ENCODE results near the gene PRPF19.

The PRPF19 gene

GRCh38 chr11:60848714-60849151 lies 57.7 kb downstream of the PRPF19 start:
- no peak overlapping the region for H3K9ac ChIP-seq (ENCODE audit: low read length in 5 of 5)
- H3K36me3 ChIP-seq (ENCODE audit: control insufficient read depth in 5 of 5, insufficient read depth in 5 of 5, low read length in 5 of 5), result peaks cover 0 to 63% (median 55%) of the 10 kb centered on the region in 5 donors
- H3K4me1 ChIP-seq (ENCODE audit: control insufficient read depth in 5 of 5, insufficient read depth in 5 of 5, low read length in 5 of 5), result peaks cover 12 to 19% (median 18%) of the 10 kb centered on the region in 5 donors
- no peaks in the 10 kb centered on the region for H3K27me3 ChIP-seq (ENCODE audit: control insufficient read depth in 5 of 5, insufficient read depth in 4 of 5, low read length in 5 of 5)
- H3K9me3 ChIP-seq (ENCODE audit: control insufficient read depth in 5 of 5, low read length in 5 of 5), result no peaks in the 10 kb centered on the region
- no peak overlapping the region for H3K27ac ChIP-seq (ENCODE audit: low read depth, low read length)
- H3K4me3 ChIP-seq (ENCODE audit: low read depth in 1 of 5, low read length in 5 of 5), result no peak overlapping the region

- Histone ChIP-seq H3K4me3 (ENCODE audit: low read depth in 1 of 5, low read length in 5 of 5) (no peak overlapping the region), H3K9me3 (ENCODE audit: control insufficient read depth in 5 of 5, low read length in 5 of 5) (no peaks in the 10 kb centered on the region), H3K4me1 (ENCODE audit: control insufficient read depth in 5 of 5, insufficient read depth in 5 of 5, low read length in 5 of 5) (peaks cover 16 to 27% (median 26%) of the 10 kb centered on the region in 5 donors), H3K27me3 (ENCODE audit: control insufficient read depth in 5 of 5, insufficient read depth in 4 of 5, low read length in 5 of 5) (no peaks in the 10 kb centered on the region), H3K36me3 (ENCODE audit: control insufficient read depth in 5 of 5, insufficient read depth in 5 of 5, low read length in 5 of 5) (peaks cover 0 to 58% (median 52%) of the 10 kb centered on the region in 5 donors), H3K27ac (ENCODE audit: low read depth, low read length) (no peak overlapping the region), H3K9ac (ENCODE audit: low read length in 5 of 5) (no peak overlapping the region)
Observed at GRCh38 chr11:60847896-60848295, 58.5 kb downstream of the PRPF19 start.

GRCh38 chr11:60847281-60847680 lies 59.1 kb downstream of the PRPF19 start:
- H3K36me3 ChIP-seq (ENCODE audit: control insufficient read depth in 5 of 5, insufficient read depth in 5 of 5, low read length in 5 of 5), result peaks cover 0 to 56% (median 52%) of the 10 kb centered on the region in 5 donors

GRCh38 chr11:60845338-60845737 lies 61.0 kb downstream of the PRPF19 start:
- Histone ChIP-seq H3K27ac (ENCODE audit: low read depth, low read length) (no peak overlapping the region), H3K4me3 (ENCODE audit: low read depth in 1 of 5, low read length in 5 of 5) (peak overlapping the region in 2 of 5 donors; percentile 12 to 25), H3K4me1 (ENCODE audit: control insufficient read depth in 5 of 5, insufficient read depth in 5 of 5, low read length in 5 of 5) (peaks cover 24 to 52% (median 49%) of the 10 kb centered on the region in 5 donors), H3K27me3 (ENCODE audit: control insufficient read depth in 5 of 5, insufficient read depth in 4 of 5, low read length in 5 of 5) (no peaks in the 10 kb centered on the region), H3K36me3 (ENCODE audit: control insufficient read depth in 5 of 5, insufficient read depth in 5 of 5, low read length in 5 of 5) (peaks cover 0 to 37% (median 34%) of the 10 kb centered on the region in 5 donors), H3K9ac (ENCODE audit: low read length in 5 of 5) (no peak overlapping the region), H3K9me3 (ENCODE audit: control insufficient read depth in 5 of 5, low read length in 5 of 5) (no peaks in the 10 kb centered on the region)

More at GRCh38 chr11:60847281-60847680, 59.1 kb downstream of the PRPF19 start:
- Histone ChIP-seq H3K9me3 (ENCODE audit: control insufficient read depth in 5 of 5, low read length in 5 of 5) (no peaks in the 10 kb centered on the region), H3K9ac (ENCODE audit: low read length in 5 of 5) (no peak overlapping the region), H3K27me3 (ENCODE audit: control insufficient read depth in 5 of 5, insufficient read depth in 4 of 5, low read length in 5 of 5) (no peaks in the 10 kb centered on the region), H3K4me3 (ENCODE audit: low read depth in 1 of 5, low read length in 5 of 5) (no peak overlapping the region), H3K4me1 (ENCODE audit: control insufficient read depth in 5 of 5, insufficient read depth in 5 of 5, low read length in 5 of 5) (peaks cover 16 to 33% (median 33%) of the 10 kb centered on the region in 5 donors), H3K27ac (ENCODE audit: low read depth, low read length) (no peak overlapping the region)

- no peak overlapping the region for H3K27ac ChIP-seq (ENCODE audit: low read depth, low read length)
- H3K4me1 ChIP-seq (ENCODE audit: control insufficient read depth in 5 of 5, insufficient read depth in 5 of 5, low read length in 5 of 5), result peaks cover 24 to 57% (median 54%) of the 10 kb centered on the region in 5 donors
- peak overlapping the region in 2 of 5 donors; percentile 12 to 25 for H3K4me3 ChIP-seq (ENCODE audit: low read depth in 1 of 5, low read length in 5 of 5)
- no peaks in the 10 kb centered on the region for H3K27me3 ChIP-seq (ENCODE audit: control insufficient read depth in 5 of 5, insufficient read depth in 4 of 5, low read length in 5 of 5)
- H3K9ac ChIP-seq (ENCODE audit: low read length in 5 of 5), result peak overlapping the region in 2 of 5 donors; percentile 33 to 37
- peaks cover 0 to 32% (median 29%) of the 10 kb centered on the region in 5 donors for H3K36me3 ChIP-seq (ENCODE audit: control insufficient read depth in 5 of 5, insufficient read depth in 5 of 5, low read length in 5 of 5)
- H3K9me3 ChIP-seq (ENCODE audit: control insufficient read depth in 5 of 5, low read length in 5 of 5), result no peaks in the 10 kb centered on the region
Observed at GRCh38 chr11:60844870-60845221, 61.5 kb downstream of the PRPF19 start.

- no peak overlapping the region for H3K27ac ChIP-seq (ENCODE audit: low read depth, low read length)
- peaks cover 0 to 26% (median 23%) of the 10 kb centered on the region in 5 donors for H3K36me3 ChIP-seq (ENCODE audit: control insufficient read depth in 5 of 5, insufficient read depth in 5 of 5, low read length in 5 of 5)
- H3K27me3 ChIP-seq (ENCODE audit: control insufficient read depth in 5 of 5, insufficient read depth in 4 of 5, low read length in 5 of 5), result no peaks in the 10 kb centered on the region
- H3K9ac ChIP-seq (ENCODE audit: low read length in 5 of 5), result peak overlapping the region in 4 of 5 donors; percentile 33 to 95 (median 88)
- no peaks in the 10 kb centered on the region for H3K9me3 ChIP-seq (ENCODE audit: control insufficient read depth in 5 of 5, low read length in 5 of 5)
- peaks cover 24 to 59% (median 59%) of the 10 kb centered on the region in 5 donors for H3K4me1 ChIP-seq (ENCODE audit: control insufficient read depth in 5 of 5, insufficient read depth in 5 of 5, low read length in 5 of 5)
- H3K4me3 ChIP-seq (ENCODE audit: low read depth in 1 of 5, low read length in 5 of 5), result peak overlapping the region; percentile 73 to 95 (median 91)
Observed at GRCh38 chr11:60844045-60844869, 62.1 kb downstream of the PRPF19 start.

GRCh38 chr11:60842668-60843600 lies 63.5 kb downstream of the PRPF19 start:
- H3K4me1 ChIP-seq (ENCODE audit: control insufficient read depth in 5 of 5, insufficient read depth in 5 of 5, low read length in 5 of 5), result peaks cover 24 to 59% (median 59%) of the 10 kb centered on the region in 5 donors
- peak overlapping the region; percentile 68 to 95 (median 93) for H3K9ac ChIP-seq (ENCODE audit: low read length in 5 of 5)
- peak overlapping the region; percentile 73 to 95 (median 91) for H3K4me3 ChIP-seq (ENCODE audit: low read depth in 1 of 5, low read length in 5 of 5)
- H3K9me3 ChIP-seq (ENCODE audit: control insufficient read depth in 5 of 5, low read length in 5 of 5), result no peaks in the 10 kb centered on the region
- peak overlapping the region; percentile 76 for H3K27ac ChIP-seq (ENCODE audit: low read depth, low read length)
- H3K36me3 ChIP-seq (ENCODE audit: control insufficient read depth in 5 of 5, insufficient read depth in 5 of 5, low read length in 5 of 5), result peaks cover 0 to 13% (median 10%) of the 10 kb centered on the region in 5 donors
- no peaks in the 10 kb centered on the region for H3K27me3 ChIP-seq (ENCODE audit: control insufficient read depth in 5 of 5, insufficient read depth in 4 of 5, low read length in 5 of 5)

- Histone ChIP-seq H3K4me3 (ENCODE audit: low read depth in 1 of 5, low read length in 5 of 5) (peak within 1 kb of the TSS; percentile 73 to 95 (median 91)), H3K36me3 (ENCODE audit: control insufficient read depth in 5 of 5, insufficient read depth in 5 of 5, low read length in 5 of 5) (peaks cover 0 to 8% (median 5%) of the 10 kb centered on the region in 5 donors), H3K27ac (ENCODE audit: low read depth, low read length) (peak within 1 kb of the TSS; percentile 76), H3K4me1 (ENCODE audit: control insufficient read depth in 5 of 5, insufficient read depth in 5 of 5, low read length in 5 of 5) (peaks cover 24 to 59% (median 59%) of the 10 kb centered on the region in 5 donors), H3K27me3 (ENCODE audit: control insufficient read depth in 5 of 5, insufficient read depth in 4 of 5, low read length in 5 of 5) (no peaks in the 10 kb centered on the region), H3K9me3 (ENCODE audit: control insufficient read depth in 5 of 5, low read length in 5 of 5) (no peaks in the 10 kb centered on the region), H3K9ac (ENCODE audit: low read length in 5 of 5) (peak within 1 kb of the TSS; percentile 73 to 95 (median 93))
Observed at GRCh38 chr11:60841797-60842667, 64.4 kb downstream of the PRPF19 start, which contains the start of gene CCDC86. CCDC86 (plus strand) TSS chr11:60842113; CDS start chr11:60842125, 12 bp downstream.
